ENCODE data around the gene DLGAP3. TPM values are rescaled to one million over a fixed set of nuclear protein-coding genes. Genes with fewer than 3 reads are reported as not detected.

Gene DLGAP3
- total and polyA plus RNA-seq, 4 donors = 0.10 to 0.89 (median 0.22) TPM

DNA sequence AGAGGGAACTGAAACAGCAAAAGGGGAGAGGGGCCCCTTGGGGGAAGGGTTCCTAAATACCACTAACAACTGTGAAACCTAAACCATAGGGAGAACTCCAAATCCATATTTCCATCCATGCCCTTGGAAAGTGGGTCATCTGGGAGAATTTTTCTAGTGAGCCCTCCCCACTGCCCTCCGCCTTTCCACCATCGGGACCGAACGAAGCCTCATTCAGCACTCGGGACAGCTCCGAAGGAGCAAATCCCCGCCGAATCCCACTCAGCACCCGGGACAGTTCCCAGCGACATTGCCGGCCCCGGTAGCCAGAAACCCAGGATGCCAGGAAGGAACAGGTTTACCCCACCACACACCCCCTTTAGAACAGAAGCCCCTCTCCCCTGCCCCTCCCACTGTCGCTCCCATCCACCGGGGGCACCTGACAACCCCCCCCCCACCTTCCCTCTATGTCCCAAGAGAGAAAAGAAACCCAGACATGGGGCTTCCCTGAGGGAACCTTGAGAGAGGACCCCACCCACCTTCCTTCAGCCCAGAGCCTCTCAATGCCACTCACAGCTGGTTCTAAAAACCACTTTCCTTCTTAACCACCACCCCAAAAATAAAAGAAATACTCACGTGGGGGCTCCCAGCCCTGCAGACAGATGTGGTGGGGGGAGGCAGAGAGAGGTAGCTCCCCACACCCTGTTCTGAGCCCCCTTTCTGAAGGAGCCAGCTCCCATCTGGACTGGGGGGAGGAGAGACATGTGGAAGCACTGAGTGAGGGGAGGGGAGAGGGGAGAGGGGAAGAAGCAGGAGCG is 4.5 kb downstream of the DLGAP3 start:
- DNase-seq = peak; percentile 70 to 83 (median 80)
- no peak for ATAC-seq (ENCODE audit: insufficient read depth, low FRiP score)

DNA sequence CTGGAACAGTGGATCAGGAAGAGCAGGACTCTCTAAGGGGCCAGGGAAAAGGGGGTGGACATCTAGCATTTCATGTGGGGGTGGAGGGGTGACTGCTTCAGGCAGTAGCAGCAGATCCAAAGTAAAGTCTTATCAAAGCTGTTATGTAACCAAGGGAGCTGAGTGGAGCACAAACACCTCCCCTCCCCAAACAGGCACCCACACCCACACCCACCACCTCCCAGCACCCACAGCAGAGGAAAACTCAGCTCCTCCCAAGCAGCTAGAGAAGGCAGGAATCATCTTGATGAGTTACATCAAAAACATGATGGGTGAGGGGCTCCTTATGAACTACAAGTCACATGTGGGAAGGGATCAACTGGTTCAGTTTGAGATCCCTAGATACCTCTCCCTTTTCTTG is 6.0 kb downstream of the DLGAP3 start:
- peaks cover 0 to 5% (median 0%) of the 10 kb centered on the region in 4 donors for H3K9me3 ChIP-seq (ENCODE audit: control insufficient read depth in 4 of 4, insufficient read depth in 3 of 4, low read length in 3 of 4)
- ATAC-seq (ENCODE audit: insufficient read depth, low FRiP score) = no peak
- no peak overlapping the region for H3K9ac ChIP-seq (ENCODE audit: insufficient read depth in 1 of 2, low read length in 2 of 2)
- no peak overlapping the region for H3K4me3 ChIP-seq
- H3K4me1 ChIP-seq (ENCODE audit: control insufficient read depth in 5 of 5, insufficient read depth in 5 of 5, low read length in 5 of 5) = peaks cover 0 to under 1% (median 0%) of the 10 kb centered on the region in 5 donors
- H3K27me3 ChIP-seq (ENCODE audit: control insufficient read depth in 3 of 3, insufficient read depth in 3 of 3, low read length in 2 of 3) = peaks cover 0 to 30% (median 24%) of the 10 kb centered on the region in 3 donors
- DNase-seq = no peak
- TF ChIP-seq, protein P1, sequence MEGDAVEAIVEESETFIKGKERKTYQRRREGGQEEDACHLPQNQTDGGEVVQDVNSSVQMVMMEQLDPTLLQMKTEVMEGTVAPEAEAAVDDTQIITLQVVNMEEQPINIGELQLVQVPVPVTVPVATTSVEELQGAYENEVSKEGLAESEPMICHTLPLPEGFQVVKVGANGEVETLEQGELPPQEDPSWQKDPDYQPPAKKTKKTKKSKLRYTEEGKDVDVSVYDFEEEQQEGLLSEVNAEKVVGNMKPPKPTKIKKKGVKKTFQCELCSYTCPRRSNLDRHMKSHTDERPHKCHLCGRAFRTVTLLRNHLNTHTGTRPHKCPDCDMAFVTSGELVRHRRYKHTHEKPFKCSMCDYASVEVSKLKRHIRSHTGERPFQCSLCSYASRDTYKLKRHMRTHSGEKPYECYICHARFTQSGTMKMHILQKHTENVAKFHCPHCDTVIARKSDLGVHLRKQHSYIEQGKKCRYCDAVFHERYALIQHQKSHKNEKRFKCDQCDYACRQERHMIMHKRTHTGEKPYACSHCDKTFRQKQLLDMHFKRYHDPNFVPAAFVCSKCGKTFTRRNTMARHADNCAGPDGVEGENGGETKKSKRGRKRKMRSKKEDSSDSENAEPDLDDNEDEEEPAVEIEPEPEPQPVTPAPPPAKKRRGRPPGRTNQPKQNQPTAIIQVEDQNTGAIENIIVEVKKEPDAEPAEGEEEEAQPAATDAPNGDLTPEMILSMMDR (IDR thresholded peaks at IDR 0.05; ENCODE audit: control extremely low read depth, extremely low read depth) = no peak
- H3K27ac ChIP-seq (ENCODE audit: low read depth in 1 of 2, low read length in 1 of 2) = no peak overlapping the region
- H3K36me3 ChIP-seq (ENCODE audit: control insufficient read depth in 4 of 4, insufficient read depth in 4 of 4, low read length in 4 of 4) = no peaks in the 10 kb centered on the region

More for the DNA sequence above, 4.5 kb downstream of the DLGAP3 start:
- H3K9ac ChIP-seq (ENCODE audit: insufficient read depth in 1 of 2, low read length in 2 of 2) = no peak overlapping the region
- H3K4me1 ChIP-seq (ENCODE audit: control insufficient read depth in 5 of 5, insufficient read depth in 5 of 5, low read length in 5 of 5) = peaks cover 0 to 12% (median 3%) of the 10 kb centered on the region in 5 donors
- WGBS, 2 donors = 2 to 4% methylated on average over 16 of the region's 16 CpGs
- H3K27me3 ChIP-seq (ENCODE audit: control insufficient read depth in 3 of 3, insufficient read depth in 3 of 3, low read length in 2 of 3) = peaks cover 0 to 37% (median 28%) of the 10 kb centered on the region in 3 donors
- H3K36me3 ChIP-seq (ENCODE audit: control insufficient read depth in 4 of 4, insufficient read depth in 4 of 4, low read length in 4 of 4) = no peaks in the 10 kb centered on the region
- H3K4me3 ChIP-seq = no peak overlapping the region
- H3K9me3 ChIP-seq (ENCODE audit: control insufficient read depth in 4 of 4, insufficient read depth in 3 of 4, low read length in 3 of 4) = peaks cover 0 to 3% (median 0%) of the 10 kb centered on the region in 4 donors
- TF ChIP-seq, protein P1 (IDR thresholded peaks at IDR 0.05; ENCODE audit: control extremely low read depth, extremely low read depth) = no peak
- no peak overlapping the region for H3K27ac ChIP-seq (ENCODE audit: low read depth in 1 of 2, low read length in 1 of 2)

DNA sequence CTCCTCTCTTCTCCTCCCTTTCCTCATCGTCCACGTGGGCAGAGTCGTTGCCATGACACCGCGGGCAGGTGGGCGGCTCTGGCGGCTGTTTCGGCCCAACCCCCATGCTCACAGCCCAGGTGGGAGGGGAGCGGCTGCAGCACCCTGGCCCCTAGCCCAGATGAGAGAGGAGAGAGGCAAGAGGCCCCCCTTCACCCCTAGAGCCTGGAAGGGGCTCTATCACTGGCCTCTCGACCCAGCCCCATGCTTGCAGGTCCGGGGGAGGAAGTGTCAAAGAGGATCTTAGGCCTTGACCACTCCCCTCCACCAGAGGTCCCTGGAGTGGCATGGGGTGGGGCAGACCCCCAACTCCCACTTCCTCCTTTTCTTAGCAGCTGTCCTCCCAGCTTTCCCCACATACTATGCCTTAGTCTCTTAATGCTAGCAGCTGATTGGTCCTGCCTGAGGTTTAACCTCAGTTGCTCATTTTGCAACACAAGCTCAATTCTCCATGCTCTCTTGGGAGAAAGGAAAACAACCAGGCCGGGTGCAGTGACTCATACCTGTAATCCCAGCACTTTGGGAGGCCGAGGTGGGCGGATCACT is 10.4 kb downstream of the DLGAP3 start:
- H3K27ac ChIP-seq (ENCODE audit: low read depth in 1 of 2, low read length in 1 of 2) = no peak overlapping the region
- ATAC-seq (ENCODE audit: insufficient read depth, low FRiP score) = peak; percentile 32

More for the DNA sequence above, 10.4 kb downstream of the DLGAP3 start:
- Histone ChIP-seq H3K27me3 (ENCODE audit: control insufficient read depth in 3 of 3, insufficient read depth in 3 of 3, low read length in 2 of 3) (peaks cover 0 to 8% (median 0%) of the 10 kb centered on the region in 3 donors), H3K36me3 (ENCODE audit: control insufficient read depth in 4 of 4, insufficient read depth in 4 of 4, low read length in 4 of 4) (no peaks in the 10 kb centered on the region), H3K9me3 (ENCODE audit: control insufficient read depth in 4 of 4, insufficient read depth in 3 of 4, low read length in 3 of 4) (peaks cover 0 to 2% (median 0%) of the 10 kb centered on the region in 4 donors), H3K9ac (ENCODE audit: insufficient read depth in 1 of 2, low read length in 2 of 2) (no peak overlapping the region), H3K4me3 (no peak overlapping the region), H3K4me1 (ENCODE audit: control insufficient read depth in 5 of 5, insufficient read depth in 5 of 5, low read length in 5 of 5) (no peaks in the 10 kb centered on the region)
- 11 to 18% methylated on average over 11 to 14 of the region's 14 CpGs for WGBS, 2 donors
- DNase-seq = no peak
- TF ChIP-seq, protein P1 (IDR thresholded peaks at IDR 0.05; ENCODE audit: control extremely low read depth, extremely low read depth) = no peak
